ENCODE measurements around the gene PEAK1.

GRCh38 chr15:77454265-77454664, 34.4 kb upstream of the PEAK1 start:
- TF ChIP-seq CTCF (IDR thresholded peaks at IDR 0.05; ENCODE audit: extremely low read depth in 1 of 2, insufficient read depth in 1 of 2, low read depth in 1 of 2, low read length in 2 of 2) (no peak), POLR2A (IDR thresholded peaks at IDR 0.05; ENCODE audit: low read depth, low read length) (no peak), MAX (IDR thresholded peaks at IDR 0.05; ENCODE audit: insufficient read depth, insufficient read length) (no peak), EZH2 (IDR thresholded peaks at IDR 0.05; ENCODE audit: borderline replicate concordance, low read depth, low read length, severe bottlenecking) (no peak), POLR2AphosphoS5 (IDR thresholded peaks at IDR 0.05; ENCODE audit: insufficient read depth, low read depth, low read length) (no peak), MYC (IDR thresholded peaks at IDR 0.05; ENCODE audit: low read depth, low read length) (no peak), JUN (IDR thresholded peaks at IDR 0.05; ENCODE audit: borderline replicate concordance, insufficient read depth, insufficient read length, low read depth) (no peak), FOS (IDR thresholded peaks at IDR 0.05; ENCODE audit: borderline replicate concordance, insufficient read depth, low read length) (no peak)
